GM12874 (cell line): ENCODE measurements around the gene GPSM3.

Source experiments
- CTCF ChIP-seq: IDR thresholded peaks from 2 replicates; pipeline ENCODE4 v1.5.1; 2011; ENCODE audit warnings: low read depth, mild to moderate bottlenecking, control low read depth, low read length, moderate library complexity; ENCODE audit not compliant: insufficient read depth

Gene GPSM3

DNA sequence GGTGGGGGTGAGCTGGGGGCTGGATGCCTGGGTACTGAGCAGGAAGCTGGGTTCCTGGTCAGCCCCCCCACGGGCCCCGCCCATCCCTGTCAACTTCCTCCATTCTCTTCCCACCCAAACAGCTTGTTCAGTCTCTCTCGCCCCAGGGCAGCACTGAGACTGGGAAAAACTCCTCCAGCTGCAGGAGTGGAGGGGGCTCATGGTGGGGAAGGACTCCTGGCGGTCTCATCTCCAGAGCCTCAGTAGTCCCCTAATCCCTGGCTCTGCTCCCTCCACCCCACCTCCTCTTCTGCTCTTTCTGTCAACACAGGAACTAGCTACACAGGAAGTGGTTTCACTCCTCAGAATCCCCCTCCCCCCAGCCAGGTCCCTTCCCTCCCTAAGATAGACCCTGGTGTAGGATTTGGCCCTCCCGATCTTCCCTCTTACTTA lies at the start of gene GPSM3:
Gene GPSM3 (minus strand): TSS at position 36 of the 432 bp plus-strand sequence. CDS start 130 bp downstream, outside the sequence.
- TF ChIP-seq CTCF: no peak

DNA sequence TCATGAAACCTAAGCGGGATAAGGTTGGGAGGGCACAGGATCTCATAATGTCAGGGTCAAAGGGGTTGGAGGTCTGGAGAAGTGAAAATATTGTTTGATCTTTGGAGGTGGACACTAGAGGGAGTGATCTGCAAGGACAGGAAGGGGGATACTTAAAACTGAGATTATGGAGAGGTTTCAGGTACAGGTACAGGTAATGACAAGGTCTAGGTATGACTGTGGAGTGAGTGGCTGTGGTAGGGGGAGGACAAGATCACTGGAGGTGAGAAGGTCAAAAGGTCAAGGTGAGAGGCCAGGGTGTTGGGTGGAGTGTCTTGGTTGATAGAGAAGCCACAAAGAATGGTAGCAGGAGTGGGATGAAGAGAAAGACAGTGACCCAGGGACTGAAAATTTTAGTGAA lies 48.2 kb upstream of the GPSM3 start:
- TF ChIP-seq CTCF: peak; percentile 4; the same call in 1 of the 2 replicates

DNA sequence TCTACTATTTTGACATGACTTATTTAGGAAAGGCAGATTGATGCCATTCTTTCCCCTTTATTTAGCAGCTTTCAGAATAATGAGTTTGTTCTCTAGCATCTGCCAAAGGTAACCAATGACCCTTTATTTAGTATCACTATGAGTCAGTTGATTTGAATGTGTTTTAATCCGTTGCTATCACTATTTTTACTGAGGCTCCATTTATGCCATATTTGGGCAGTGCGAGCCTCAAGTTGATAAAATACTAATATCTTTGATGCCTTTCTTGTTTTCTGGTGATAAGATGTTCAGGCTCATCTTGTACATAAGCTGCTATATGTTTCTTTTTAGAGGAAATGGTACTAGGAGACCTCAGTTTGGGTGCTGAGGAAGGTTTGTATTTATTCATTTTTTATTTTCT lies 47.0 kb upstream of the GPSM3 start:
- no peak for TF ChIP-seq CTCF

DNA sequence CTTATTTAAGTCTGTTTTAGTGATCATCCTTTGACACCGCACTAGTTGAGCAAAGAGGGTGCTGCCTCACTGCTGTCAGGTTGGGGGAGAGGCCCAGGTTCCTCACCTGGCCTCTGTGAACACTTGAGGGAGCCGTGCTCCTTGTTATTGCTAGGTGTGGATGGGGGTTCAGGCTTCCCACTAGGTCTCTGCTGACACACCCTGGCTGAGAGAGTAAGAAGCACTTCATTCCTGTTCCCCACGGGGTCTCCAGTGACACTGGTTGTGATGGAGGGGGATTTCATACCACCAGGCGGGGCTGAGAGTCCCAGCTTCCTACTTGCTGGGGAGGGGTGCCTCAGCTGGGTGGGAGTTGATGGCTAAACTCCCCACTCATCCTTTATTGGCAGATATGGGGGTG lies 42.5 kb upstream of the GPSM3 start:
- no peak; the same call in 1 of the 2 replicates for TF ChIP-seq CTCF

DNA sequence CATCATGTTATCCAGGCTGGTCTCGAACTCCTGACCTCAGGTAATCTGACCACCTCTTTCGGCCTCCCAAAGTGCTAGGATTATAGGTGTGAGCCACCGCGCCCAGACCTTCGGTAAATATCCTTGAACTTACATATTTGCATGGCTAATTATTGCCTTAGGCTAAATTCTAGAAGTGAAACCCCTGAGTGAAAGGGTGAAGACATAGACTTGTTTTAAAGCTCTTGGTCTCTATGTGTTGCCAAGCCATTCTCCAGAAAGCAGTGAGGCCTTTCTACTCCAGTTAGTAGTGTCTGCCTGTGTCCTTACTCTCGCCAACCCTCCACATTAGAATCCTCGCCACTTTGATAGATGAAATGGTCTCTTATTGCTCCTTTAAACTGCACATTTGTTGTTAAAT lies 34.0 kb upstream of the GPSM3 start:
- TF ChIP-seq CTCF: no peak

- no peak for TF ChIP-seq CTCF
Observed at GRCh38 chr6:32224696-32225095, 32.3 kb upstream of the GPSM3 start.

- no peak for TF ChIP-seq CTCF
Observed at GRCh38 chr6:32223258-32224235, 31.1 kb upstream of the GPSM3 start, which contains the start of gene NOTCH4. NOTCH4 (minus strand) TSS chr6:32224067; CDS start chr6:32223928, 139 bp downstream.
